ENCODE results near the gene MMP14. TPM values are rescaled to one million over a fixed set of nuclear protein-coding genes. Genes with fewer than 3 reads are reported as not detected.

Gene MMP14
- total and polyA plus RNA-seq, 2 of the 13 experiments (the other 11 are each of a cell fraction or from before 2014, with no cell fraction given) = 5.2 to 9.8 TPM

GRCh38 chr14:22848351-22849164 lies 12.2 kb downstream of the MMP14 start (continued):
- TF ChIP-seq NR0B2 (CRISPR knock-in tag; IDR thresholded peaks at IDR 0.05) (peak; percentile 30; the same call in 1 of the 2 replicates), ZBTB49 (CRISPR knock-in tag; IDR thresholded peaks at IDR 0.05; ENCODE audit: borderline replicate concordance) (no peak)

GRCh38 chr14:22849212-22849819 lies 12.9 kb downstream of the MMP14 start:
- Histone ChIP-seq H3K27me3 (ENCODE audit: control insufficient read depth in 1 of 2, insufficient read depth in 2 of 2, low read length in 2 of 2) (peaks cover 7 to 45% of the 10 kb centered on the region in 2 experiments; a peak in 4 of 5 replicates), H3K9me3 (ENCODE audit: low read length) (no peaks in the 10 kb centered on the region), H3K79me2 (ENCODE audit: insufficient read depth, low read length) (no peaks in the 10 kb centered on the region), H3K4me1 (ENCODE audit: insufficient read depth, low read length) (peaks cover 33% of the 10 kb centered on the region), H2AFZ (ENCODE audit: low read length) (no peak overlapping the region), H3K4me3 (replicated peaks in 1 of 3; ENCODE audit: insufficient read depth in 1 of 3, low read depth in 2 of 3, low read length in 3 of 3) (no peak overlapping the region), H4K20me1 (ENCODE audit: insufficient read depth, low read length) (no peaks in the 10 kb centered on the region), H3K4me2 (ENCODE audit: low read depth, low read length) (no peak overlapping the region), H3K9ac (ENCODE audit: insufficient read depth, low read depth, low read length) (no peak overlapping the region), H3K36me3 (replicated peaks in 1 of 2; ENCODE audit: control insufficient read depth in 1 of 2, insufficient read depth in 2 of 2, low read length in 2 of 2) (no peaks in the 10 kb centered on the region), H3K27ac (ENCODE audit: extremely low read length, insufficient read depth, low read length) (no peak overlapping the region)
- BruUV-seq (replicated peaks) = no TSS peak
- ChIA-PET CTCF (ENCODE audit: low intra/inter-chr PET ratio, low total read pairs) (interaction anchor here (1.5 to 1.9 kb wide), 2 partner anchors 72 to 292 kb away, joined by 6 to 11 read pairs; no protein-coding TSS in a partner anchor), POLR2A (interaction anchor here (0.8 to 1.9 kb wide), 5 partner anchors 12 to 83 kb away, joined by 3 to 5 read pairs (median 3); partner anchors contain the start of genes MRPL52 and OXA1L)
- in situ Hi-C loops (cut with HindIII; ENCODE audit: extremely low pct_ligation_motif_present, low pct_unique_long_range_greater_than_20kb) = loop anchor here (5.0 kb wide), 1 partner anchor 292 kb away; no protein-coding TSS in a partner anchor
- WGBS (ENCODE audit: low lambda C conversion rate) = 48% methylated on average over 19 of the region's 19 CpGs
- DNase-seq (ENCODE audit: low spot score) (no peak), FAIRE-seq (no peak), ATAC-seq (no peak)
- intact Hi-C loops (cut with micrococcal nuclease; ENCODE audit: unreplicated experiment) = no loop called here
- TF ChIP-seq NFATC3 (CRISPR knock-in tag; IDR thresholded peaks at IDR 0.05) = 0 out of 2 replicates have a peak, but pooled peaks have one; percentile 53
- peak; percentile 16; the same call in 1 of the 2 replicates for TF ChIP-seq ZNF687 (CRISPR knock-in tag; IDR thresholded peaks at IDR 0.05)
- no peak for TF ChIP-seq PREB (CRISPR knock-in tag; IDR thresholded peaks at IDR 0.05)
- no peak for TF ChIP-seq RELA (CRISPR knock-in tag; IDR thresholded peaks at IDR 0.05)
- TF ChIP-seq ZNF441 (CRISPR knock-in tag; IDR thresholded peaks at IDR 0.05; ENCODE audit: borderline replicate concordance) = no peak
- TF ChIP-seq NONO (IDR thresholded peaks at IDR 0.05) = no peak
- no peak for TF ChIP-seq NONO (CRISPR knock-in tag; conservative IDR thresholded peaks at IDR 0.05)
